Endodermal cell (in vitro differentiated cells): ENCODE measurements around the gene POC1A. TPM values are rescaled to one million over a fixed set of nuclear protein-coding genes. Genes with fewer than 3 reads are reported as not detected.
A peak's percentile ranks its signal among the peaks of the same experiment; 100 is the strongest.

Experiments
- DNase-seq: peaks from one replicate; pipeline ENCODE4 v3.0.0-alpha.2; 2017
- H3K27ac ChIP-seq: 2 replicates; pipeline ENCODE4 v1.5.1; 2013; ENCODE audit warnings: mild to moderate bottlenecking, low read depth, low read length, moderate library complexity
- H3K27me3 ChIP-seq: 2 replicates; pipeline ENCODE4 v1.6.1; 2013; ENCODE audit warnings: mild to moderate bottlenecking, low read length, moderate library complexity; ENCODE audit not compliant: insufficient read depth, control insufficient read depth, poor library complexity, severe bottlenecking
- H3K36me3 ChIP-seq: 2 replicates; pipeline ENCODE4 v1.7.0; 2013; ENCODE audit warnings: mild to moderate bottlenecking, low read length, moderate library complexity; ENCODE audit not compliant: control insufficient read depth, insufficient read depth
- H3K4me1 ChIP-seq: one replicate; pipeline ENCODE4 v1.7.0; 2013; ENCODE audit warnings: low read length; ENCODE audit not compliant: control insufficient read depth, insufficient read depth
- H3K4me3 ChIP-seq: 2 replicates; pipeline ENCODE4 v1.5.1; 2013; ENCODE audit warnings: mild to moderate bottlenecking, low read length, moderate library complexity
- H3K9ac ChIP-seq: 2 replicates; pipeline ENCODE4 v1.6.1; 2013; ENCODE audit warnings: mild to moderate bottlenecking, low read length, moderate library complexity; ENCODE audit not compliant: poor library complexity, severe bottlenecking; ENCODE audit errors: extremely low read depth
- H3K9me3 ChIP-seq: 2 replicates; pipeline ENCODE4 v1.6.1; 2013; ENCODE audit warnings: mild to moderate bottlenecking, low read length, moderate library complexity; ENCODE audit not compliant: control insufficient read depth
- H3K27ac Mint-ChIP-seq: 2 replicates; pipeline ENCODE4 v1.8.0; 2020; ENCODE audit warnings: mixed read lengths
- H3K27me3 Mint-ChIP-seq: 2 replicates; pipeline ENCODE4 v1.8.0; 2021; ENCODE audit warnings: mild to moderate bottlenecking, mixed read lengths; ENCODE audit not compliant: insufficient read depth
- H3K36me3 Mint-ChIP-seq: 2 replicates; pipeline ENCODE4 v1.8.0; 2020; ENCODE audit warnings: low read depth, mixed read lengths
- H3K4me1 Mint-ChIP-seq: 2 replicates; pipeline ENCODE4 v1.8.0; 2020; ENCODE audit warnings: mixed read lengths
- H3K4me3 Mint-ChIP-seq: 2 replicates; pipeline ENCODE4 v1.8.0; 2020; ENCODE audit warnings: mild to moderate bottlenecking, moderate library complexity, mixed read lengths
- H3K9me3 Mint-ChIP-seq: 2 replicates; pipeline ENCODE4 v1.8.0; 2020; ENCODE audit warnings: mild to moderate bottlenecking, mixed read lengths
- CTCF ChIP-seq: fragments of 200-600 bp; sonication (generic); conservative IDR thresholded peaks from 2 replicates; pipeline ENCODE4 v1.5.0; 2021; ENCODE audit warnings: antibody characterized with exemption, mild to moderate bottlenecking
- WGBS, 2 experiments: methylation state at CpG; one replicate each; pipeline versions ENCODE4 v1.1.5 to v1.1.7; 2013; ENCODE audit warnings: missing lambda C conversion rate in 2 of 2, mixed read lengths in 1 of 2; ENCODE audit not compliant: insufficient coverage in 1 of 2, insufficient read length in 1 of 2; 5-methylcytosine and 5-hydroxymethylcytosine counted together
- total RNA-seq, 2 donors: library from RNA; stranded (reverse); fragmentation: NEBNext Ultra II Directional in 1 of 2; extraction: Animal tissue kit (Norgen Biotek cat#: 25700) in 1 of 2; gene quantifications; 2 replicates in 1 of 2; 3 replicates in 1 of 2; pipeline ENCODE4 v1.2.1, GENCODE V29; 2021

The POC1A gene
- total RNA-seq, 2 donors from 2014 or later, result 19.7 to 24.0 TPM

GRCh38 chr3:52077925-52078324 lies 76.3 kb downstream of the POC1A start:
- Mint-ChIP-seq H3K4me3 (no peak overlapping the region), H3K9me3 (no peaks in the 10 kb centered on the region), H3K27me3 (no peaks in the 10 kb centered on the region), H3K4me1 (no peaks in the 10 kb centered on the region), H3K27ac (no peak overlapping the region), H3K36me3 (no peaks in the 10 kb centered on the region)
- Histone ChIP-seq H3K27me3 (no peaks in the 10 kb centered on the region), H3K4me3 (no peak overlapping the region), H3K9ac (no peak overlapping the region), H3K9me3 (no peaks in the 10 kb centered on the region), H3K27ac (peak overlapping the region; percentile 38), H3K36me3 (no peaks in the 10 kb centered on the region), H3K4me1 (no peaks in the 10 kb centered on the region)
- no peak for TF ChIP-seq CTCF
- WGBS, 2 experiments, result 96% methylated on average over 3 of the region's 3 CpGs; no CpG with 5 or more reads in 1 of the 2 experiments
- DNase-seq, result no peak

GRCh38 chr3:52076896-52077780 lies 77.1 kb downstream of the POC1A start:
- Histone ChIP-seq H3K36me3 (no peaks in the 10 kb centered on the region), H3K9me3 (no peaks in the 10 kb centered on the region), H3K4me1 (no peaks in the 10 kb centered on the region), H3K27ac (peak overlapping the region; percentile 38), H3K4me3 (no peak overlapping the region), H3K27me3 (no peaks in the 10 kb centered on the region), H3K9ac (no peak overlapping the region)
- Mint-ChIP-seq H3K4me1 (no peaks in the 10 kb centered on the region), H3K9me3 (no peaks in the 10 kb centered on the region), H3K36me3 (no peaks in the 10 kb centered on the region), H3K27me3 (no peaks in the 10 kb centered on the region), H3K27ac (no peak overlapping the region), H3K4me3 (no peak overlapping the region)
- DNase-seq, result no peak
- whole genome bisulfite sequencing, 2 experiments, result 91 to 92% methylated on average over 8 to 14 of the region's 14 CpGs
- TF ChIP-seq CTCF, result peak; percentile 28

GRCh38 chr3:52073490-52073889 lies 80.7 kb downstream of the POC1A start:
- Mint-ChIP-seq H3K27me3 (no peaks in the 10 kb centered on the region), H3K27ac (no peak overlapping the region), H3K4me3 (no peak overlapping the region), H3K4me1 (no peaks in the 10 kb centered on the region), H3K9me3 (no peaks in the 10 kb centered on the region), H3K36me3 (no peaks in the 10 kb centered on the region)
- TF ChIP-seq CTCF, result no peak
- H3K9ac ChIP-seq, result no peak overlapping the region
- no peak overlapping the region for H3K27ac ChIP-seq
- no peaks in the 10 kb centered on the region for H3K4me1 ChIP-seq
- no peak overlapping the region for H3K4me3 ChIP-seq
- H3K36me3 ChIP-seq, result no peaks in the 10 kb centered on the region
- DNase-seq, result no peak
- 93 to 95% methylated on average over 7 of the region's 7 CpGs for WGBS, 2 experiments
- H3K27me3 ChIP-seq, result no peaks in the 10 kb centered on the region
- no peaks in the 10 kb centered on the region for H3K9me3 ChIP-seq
